MV-4-11 (cell line): ENCODE data around the gene RPLP2.

Source experiments
- DNase-seq: peaks from one replicate; lab custom pipeline; 2025; lab: John Stamatoyannopoulos, UW

Gene RPLP2

DNA sequence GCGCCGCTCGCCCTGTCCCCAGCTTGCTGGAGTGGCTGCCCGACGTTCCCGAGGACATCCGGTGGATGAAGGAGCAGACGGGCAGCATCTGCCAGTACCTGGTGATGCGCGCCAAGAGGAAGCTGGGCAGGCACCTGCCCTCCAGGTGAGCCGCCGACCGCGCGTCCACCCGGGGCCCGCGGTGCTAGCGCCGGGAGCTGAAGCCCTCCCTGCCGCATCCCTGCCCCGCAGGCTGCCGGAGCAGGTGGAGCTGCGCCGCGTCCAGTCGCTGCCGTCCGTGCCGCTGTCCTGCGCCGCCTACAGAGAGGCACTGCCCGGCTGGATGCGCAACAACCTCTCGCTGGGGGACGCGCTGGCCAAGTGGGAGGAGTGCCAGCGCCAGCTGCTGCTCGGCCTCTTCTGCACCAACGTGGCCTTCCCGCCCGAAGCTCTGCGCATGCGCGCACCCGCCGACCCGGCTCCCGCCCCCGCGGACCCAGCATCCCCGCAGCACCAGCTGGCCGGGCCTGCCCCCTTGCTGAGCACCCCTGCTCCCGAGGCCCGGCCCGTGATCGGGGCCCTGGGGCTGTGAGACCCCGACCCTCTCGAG is 14.6 kb downstream of the RPLP2 start:
- DNase-seq = no peak

DNA sequence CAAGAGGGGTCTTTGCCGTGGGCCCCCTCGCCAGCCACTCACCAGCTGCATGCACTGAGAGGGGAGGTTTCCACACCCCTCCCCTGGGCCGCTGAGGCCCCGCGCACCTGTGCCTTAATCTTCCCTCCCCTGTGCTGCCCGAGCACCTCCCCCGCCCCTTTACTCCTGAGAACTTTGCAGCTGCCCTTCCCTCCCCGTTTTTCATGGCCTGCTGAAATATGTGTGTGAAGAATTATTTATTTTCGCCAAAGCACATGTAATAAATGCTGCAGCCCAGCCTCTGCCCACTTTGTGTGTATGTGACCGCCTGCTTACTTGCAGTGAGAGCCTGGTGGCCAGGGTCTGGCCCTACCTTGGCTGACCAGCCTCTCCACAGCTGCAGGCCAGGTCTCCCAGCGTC is 15.2 kb downstream of the RPLP2 start:
- no peak for DNase-seq

DNA sequence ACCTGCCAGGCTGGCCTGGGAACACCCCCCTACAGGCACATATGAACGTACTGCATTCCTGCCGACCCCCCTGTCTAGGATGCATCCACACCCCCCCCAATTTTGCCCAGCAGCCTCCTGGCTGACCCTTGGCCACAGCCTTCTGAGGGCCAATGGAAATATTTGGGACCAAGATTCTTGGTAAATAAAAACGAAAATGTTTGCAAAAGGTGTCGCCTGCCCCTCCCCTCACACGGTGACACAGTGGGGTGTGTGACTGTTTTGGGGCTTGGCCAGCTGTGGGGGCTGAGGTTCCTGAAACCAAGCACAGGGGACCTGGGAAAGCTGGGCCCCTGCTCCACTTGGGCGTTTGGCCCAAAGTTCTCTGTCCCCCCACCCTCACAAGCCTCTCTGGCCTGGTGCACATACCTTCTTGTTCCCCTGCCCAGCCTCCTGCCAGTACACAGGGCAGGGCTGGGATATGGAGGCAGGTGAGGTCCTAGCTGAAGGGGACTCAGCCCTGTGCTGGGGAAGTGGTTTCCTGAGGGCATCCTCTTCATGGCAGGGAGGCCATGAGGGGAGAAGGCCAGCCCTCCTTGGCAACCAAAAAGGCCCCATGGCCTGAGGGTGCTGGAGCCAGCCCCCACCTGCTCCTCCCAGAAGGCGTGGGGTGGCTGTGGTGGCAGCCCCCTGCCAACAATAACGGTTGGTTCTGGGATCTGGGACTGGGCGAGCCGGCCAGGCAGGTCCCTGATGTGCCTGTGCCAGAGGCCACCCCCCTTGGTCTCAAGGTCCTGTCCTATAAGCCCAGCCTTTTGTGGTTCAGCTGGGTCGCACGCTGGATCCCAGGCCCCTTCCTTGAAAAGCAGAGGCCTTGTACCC is 15.8 kb downstream of the RPLP2 start:
- no peak for DNase-seq

DNA sequence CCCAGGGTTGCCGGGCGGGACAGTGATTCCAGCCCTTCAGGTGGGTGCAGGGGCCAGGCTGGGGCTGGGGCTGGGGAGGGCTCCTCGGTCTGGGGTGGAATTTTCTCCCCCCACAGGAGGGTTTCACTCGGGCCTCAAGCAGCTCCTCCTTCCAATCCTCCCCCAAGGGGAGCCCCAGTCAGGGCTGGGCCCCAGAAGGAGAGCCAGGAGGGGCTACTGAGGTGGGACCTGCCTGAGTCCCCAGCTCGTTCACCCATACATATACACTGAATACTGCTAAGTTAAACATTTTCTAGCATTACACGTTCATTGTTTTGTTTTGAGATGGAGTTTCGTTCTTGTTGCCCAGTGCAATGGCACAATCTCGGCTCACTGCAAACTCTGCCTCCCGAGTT is 16.5 kb downstream of the RPLP2 start:
- DNase-seq = no peak

DNA sequence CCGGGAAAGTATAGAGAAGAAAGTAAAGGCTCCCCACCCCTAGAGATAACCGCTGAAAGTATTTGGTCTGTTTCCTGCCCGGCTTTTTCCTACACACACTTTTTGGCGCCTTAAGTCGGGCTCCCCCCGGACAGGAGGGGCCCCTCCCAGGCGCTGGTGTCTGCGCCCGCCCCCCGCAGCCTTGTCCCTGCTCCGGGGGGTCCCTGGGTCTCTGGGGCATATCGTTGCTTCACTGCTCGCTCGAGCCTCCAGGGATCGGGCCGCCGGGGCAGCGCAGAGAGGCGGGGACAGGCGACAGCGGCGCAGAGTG is 17.0 kb downstream of the RPLP2 start:
- DNase-seq = no peak

DNA sequence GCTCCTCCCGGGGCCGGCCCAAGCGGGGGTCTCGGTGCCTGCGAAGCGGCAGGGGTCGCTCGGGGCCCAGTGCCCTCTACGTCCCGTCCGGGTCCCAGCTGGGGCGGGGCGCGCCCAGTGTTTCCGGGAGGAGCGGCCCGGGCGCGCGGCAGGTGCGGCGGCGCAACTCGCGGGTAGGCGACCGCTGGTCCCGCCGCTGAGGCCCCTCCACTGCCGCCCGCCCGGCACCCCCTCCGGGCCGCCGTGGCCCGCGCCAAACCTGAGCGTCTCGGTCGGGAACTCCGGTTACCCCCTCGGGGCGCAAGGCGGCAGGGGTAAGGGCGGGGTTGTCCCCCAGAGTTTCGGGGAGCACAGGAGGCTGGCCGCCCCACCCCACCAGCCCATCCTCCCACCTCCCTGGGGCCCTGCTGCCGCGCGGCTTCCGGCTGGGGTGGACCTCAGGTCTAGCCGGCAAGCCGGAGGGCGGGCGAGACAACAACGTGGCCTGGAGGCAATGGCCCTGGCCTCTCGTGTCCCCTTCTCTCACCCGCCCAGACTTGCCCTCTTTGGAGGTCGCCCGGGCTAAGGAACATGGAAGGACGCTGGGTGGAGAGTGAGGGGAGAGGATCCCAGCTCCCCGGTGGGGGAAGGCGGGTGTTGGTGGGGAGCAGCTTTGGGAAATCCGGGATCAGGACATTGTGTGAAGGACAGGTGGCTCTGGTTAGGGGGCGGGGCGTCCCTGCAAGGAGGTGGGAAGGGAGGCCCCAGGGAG is 17.6 kb downstream of the RPLP2 start:
- no peak for DNase-seq

DNA sequence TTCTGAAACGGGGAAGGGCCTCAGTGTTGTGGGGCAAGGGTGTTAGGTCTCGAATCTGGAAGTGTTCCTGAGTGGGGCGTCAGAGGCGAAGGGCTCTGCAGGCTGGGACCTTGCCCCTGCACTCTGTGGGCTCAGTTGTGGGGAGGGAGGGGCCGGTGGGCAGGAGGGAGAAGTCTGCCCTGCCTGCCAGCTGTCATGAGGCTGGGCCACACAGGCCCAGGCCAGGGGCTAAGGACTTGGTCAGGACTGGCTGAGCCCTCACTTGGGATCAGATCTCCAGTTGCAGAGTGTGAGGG is 18.1 kb downstream of the RPLP2 start, which contains the start of gene CRACR2B:
Gene CRACR2B, plus strand, starts transcription at position 23 of the 296 bp plus-strand sequence. CDS start 689 bp downstream, outside the sequence.
- DNase-seq = no peak

DNA sequence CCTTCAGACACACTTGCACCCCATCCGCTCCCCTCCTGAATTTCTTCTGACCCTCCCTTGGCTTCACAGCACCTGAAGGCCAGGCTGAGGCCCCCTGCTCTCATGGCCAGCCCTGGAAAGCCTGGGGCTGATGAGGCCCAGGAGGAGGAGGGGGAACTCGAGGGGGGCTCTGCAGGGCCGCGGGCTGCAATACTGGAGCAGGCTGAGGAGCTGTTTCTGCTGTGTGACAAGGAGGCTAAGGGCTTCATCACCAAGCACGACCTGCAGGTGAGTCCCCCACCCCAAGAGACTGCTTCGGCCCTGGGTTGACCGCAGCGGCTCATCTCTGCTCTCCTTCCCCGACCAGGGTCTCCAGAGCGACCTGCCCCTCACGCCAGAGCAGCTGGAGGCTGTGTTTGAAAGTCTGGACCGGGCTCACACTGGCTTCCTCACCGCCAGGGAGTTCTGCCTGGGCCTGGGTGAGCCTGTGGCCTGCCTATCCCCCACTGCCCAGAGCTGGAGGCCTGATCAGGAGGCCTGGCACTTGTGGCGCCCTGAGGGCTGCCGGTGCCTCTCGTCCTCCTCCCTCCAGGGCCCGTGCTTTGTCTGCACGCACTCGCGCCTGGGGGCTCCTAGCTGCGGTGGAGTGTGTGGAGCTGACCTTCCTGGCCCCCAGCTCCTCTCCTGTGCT is 18.9 kb downstream of the RPLP2 start:
- DNase-seq = no peak

DNA sequence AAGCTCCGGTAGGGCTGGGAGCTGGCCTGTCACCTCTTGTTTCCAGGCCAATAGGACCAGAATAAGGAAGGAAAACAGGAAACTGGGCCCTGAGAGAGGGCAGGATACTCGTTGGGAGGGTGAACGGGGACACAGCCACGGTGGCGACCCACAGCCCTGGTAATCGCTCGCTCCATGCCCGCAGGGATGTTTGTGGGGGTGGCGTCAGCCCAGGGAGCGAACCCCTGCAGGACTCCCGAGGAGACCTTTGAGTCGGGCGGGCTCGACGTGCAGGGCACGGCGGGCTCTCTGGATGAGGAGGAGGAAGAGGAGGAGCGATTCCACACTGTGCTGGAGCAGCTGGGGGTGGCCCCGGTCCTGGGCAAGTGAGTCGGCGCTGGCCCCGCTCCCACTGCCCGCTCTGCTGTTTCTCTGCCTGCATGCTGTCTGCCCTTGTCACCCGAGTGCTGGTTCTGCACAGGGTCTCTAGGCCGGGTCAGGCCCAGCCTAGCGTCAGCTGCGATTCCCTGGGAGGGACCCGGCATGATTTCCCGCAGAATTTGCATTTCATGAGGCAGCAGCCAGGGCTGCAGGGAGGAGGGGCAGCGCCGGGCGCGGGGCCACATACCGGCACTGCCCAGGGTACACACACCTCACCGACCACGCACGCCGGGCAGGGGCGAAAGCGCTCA is 19.5 kb downstream of the RPLP2 start:
- peak; percentile 17 for DNase-seq

DNA sequence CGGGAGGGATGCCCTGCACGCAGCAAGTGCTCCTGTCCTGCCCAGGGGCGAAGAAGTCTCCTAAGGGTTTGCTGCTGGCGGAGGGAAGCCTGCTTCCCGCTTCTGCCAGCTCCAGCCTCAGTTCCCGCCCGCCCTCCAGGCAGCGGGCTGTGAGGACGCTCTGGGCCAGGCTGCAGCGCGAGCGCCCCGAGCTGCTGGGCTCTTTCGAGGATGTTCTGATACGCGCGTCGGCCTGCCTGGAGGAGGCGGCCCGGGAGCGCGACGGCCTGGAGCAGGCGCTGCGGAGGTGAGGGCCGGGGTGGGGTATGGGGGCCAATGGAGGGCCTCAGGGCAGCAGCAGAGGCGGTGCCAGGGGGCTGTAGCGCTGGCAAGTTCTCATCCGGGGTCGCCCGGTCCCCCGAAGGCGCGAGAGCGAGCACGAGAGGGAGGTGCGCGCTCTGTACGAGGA is 20.1 kb downstream of the RPLP2 start:
- DNase-seq = no peak

DNA sequence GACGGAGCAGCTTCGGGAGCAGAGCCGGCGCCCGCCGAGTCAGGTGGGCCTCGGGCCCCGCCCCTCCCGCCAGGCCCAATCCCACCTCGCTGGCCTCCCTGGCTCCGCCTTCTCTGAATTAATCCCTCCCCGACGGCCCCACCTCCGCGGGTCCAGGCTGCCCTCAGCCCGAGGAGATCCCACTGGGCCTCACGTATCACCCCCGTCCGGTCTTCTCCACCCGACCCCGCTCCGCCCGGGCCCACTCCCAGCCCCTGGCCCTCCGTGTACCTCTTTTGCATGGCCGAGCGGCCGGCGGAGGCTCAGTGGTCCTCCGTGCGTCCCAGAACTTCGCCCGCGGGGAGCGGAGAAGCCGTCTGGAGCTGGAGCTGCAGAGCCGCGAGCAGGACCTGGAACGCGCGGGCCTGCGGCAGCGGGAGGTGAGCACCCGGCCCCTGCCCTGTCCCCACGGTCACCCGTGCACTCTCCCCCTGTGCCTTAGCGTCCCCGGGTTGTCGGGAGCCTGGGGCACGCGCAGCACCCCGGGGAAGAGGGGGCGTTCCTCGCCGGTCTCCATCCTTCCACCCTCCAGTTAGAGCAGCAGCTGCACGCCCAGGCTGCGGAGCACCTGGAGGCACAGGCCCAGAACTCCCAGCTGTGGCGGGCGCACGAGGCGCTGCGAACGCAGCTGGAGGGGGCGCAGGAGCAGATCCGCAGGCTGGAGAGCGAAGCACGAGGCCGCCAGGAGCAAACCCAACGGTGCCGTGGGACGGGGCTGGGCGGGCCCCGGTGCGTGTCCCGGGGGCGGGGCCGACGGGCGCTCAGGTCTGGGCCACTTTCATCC is 20.7 kb downstream of the RPLP2 start:
- DNase-seq = no peak

DNA sequence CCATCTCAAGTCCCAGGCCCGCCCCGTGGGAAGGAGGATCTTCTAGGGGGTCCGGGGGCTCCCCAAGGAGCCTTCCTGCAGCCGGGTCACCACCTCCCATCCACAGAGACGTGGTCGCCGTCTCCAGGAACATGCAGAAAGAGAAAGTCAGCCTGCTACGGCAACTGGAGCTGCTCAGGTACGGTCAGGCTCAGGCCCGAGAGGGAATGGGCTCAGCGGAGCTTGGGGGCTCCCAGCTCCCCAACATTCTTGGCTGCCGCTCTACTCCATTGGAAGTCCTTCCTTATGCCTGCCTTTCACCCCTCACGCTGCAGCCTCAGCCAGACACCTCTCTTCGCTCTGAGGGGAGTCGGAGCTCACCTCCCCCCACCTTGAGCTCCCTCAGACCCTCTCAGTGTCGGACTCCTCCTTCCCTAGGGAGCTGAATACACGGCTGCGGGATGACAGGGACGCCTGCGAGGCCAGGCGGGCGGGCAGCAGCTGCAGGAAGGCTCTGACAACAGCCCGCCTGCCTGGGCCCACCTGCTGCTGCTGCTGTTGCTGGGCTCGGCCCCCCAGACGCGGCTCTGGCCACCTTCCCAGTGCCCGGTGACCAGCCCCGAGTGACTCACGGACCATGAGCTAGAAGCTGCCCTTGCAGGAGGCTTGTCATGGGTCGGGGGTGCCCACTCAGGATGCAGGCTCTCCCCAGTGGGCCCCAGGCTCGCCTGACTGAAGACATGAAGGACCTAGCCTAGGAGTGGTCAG is 21.5 kb downstream of the RPLP2 start:
- DNase-seq = no peak

DNA sequence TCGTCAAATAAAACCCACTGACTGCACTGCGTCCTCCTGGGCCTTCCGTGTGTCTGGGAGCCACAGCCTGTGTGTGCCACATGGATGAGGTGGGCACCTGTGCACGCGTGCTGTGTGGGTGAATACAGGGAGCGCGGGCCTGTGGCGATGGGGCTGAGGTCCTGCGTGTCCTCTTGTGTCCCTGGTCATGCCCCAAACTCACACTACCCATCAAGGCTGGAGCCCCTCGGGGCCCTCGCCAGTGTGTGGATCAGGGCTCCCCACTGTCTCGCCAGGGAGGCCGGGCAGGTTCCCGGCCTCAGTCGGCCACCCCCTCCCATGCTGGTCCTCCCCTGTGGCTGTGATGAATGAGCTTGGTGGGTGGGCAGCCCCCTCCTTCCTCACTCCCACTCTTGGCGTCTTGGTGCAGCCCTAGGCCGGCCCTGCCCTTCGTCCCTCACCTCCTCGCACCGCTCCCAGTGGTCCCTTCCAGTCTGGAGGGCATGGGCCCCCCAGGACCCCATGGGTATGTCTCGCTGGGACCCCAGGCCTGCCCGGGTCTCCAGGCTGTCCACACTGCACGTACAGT is 22.3 kb downstream of the RPLP2 start:
- no peak for DNase-seq

DNA sequence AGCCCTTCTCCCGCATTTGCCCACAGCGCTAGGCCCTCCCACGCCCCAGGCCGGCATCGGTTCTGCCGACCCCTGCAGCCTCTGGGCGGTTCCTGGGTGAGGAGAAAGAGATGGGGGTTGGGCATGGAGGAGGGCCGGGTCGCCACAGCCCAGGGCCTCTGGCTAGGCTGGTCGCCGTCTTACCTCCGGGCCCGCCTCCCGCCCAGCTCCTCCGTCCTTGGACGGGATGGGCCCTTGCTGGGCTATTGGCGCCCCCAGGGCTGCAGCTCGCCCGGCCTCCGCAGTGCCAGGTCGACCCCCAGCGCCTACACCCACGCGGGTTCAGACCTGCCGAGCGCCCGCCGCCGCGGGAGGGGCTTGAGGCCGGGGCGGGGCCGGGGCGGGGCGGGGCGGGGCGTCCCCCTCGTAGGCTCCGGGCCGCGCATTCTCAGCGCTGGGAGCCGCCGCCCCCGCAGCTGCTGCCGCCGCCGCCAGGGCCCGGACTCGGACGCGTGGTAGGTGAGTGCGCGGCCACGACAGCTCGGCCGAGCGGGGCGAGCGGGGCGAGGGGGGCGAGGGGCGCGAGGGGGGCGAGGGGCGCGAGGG is 22.9 kb downstream of the RPLP2 start, which contains the start of gene CD151:
Gene CD151, plus strand, starts transcription at position 424 of the 585 bp plus-strand sequence. CDS start 3,118 bp downstream, outside the sequence.
- DNase-seq = peak; percentile 25

DNA sequence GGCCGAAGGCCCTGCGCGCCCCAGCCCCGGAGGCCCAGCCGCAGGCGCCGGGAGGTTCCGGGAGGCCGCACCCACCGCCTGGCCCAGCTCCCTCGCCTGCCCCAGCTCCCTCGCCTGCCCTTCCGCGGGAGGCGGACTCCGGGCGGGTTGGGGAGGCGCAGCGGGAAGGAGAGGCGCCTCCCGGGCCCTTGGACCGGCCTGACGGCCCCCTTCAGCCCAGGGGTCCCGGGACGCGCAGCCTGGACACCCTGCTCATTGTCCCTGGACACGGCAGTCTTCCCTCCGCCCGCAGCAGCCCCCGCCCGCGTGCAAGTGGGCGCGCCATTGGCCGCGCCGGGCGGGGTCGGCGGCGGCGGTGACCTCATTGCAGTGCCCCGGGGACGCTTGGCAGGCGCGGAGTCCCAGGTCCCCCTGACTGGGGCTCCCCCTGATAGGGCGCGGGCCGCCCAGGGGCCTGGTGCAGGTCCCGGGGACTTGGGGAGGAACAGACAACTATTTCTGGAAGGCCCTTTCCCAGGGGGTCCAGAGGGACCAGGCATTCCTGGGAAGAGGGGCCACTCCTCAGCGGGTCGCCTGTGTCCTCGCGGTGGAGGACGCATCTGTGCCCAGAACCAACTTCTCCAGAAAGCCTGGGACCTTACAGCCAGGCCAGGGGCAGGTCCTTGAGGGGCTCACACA is 23.5 kb downstream of the RPLP2 start:
- no peak for DNase-seq

DNA sequence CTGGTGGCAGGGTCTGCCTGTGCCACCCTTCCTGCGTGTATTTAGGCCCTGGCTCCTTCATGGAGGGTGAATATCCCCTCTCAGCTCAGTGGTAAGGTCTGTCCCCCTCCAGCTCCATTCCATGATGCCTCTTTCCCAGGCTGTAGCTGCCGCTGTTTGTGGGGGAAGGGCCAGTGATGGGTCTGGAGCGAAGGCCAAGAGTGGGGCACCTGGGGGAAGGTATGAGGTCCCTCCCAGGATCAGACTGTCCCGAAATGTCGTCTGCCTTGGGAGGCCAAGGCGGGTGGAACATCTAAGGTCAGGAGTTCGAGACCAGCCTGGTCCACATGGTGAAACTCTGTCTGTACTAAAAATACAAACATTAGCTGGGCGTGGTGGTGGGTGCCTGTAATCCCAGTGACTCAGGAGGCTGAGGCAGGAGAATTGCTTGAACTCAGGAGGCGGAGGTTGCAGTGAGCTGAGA is 24.1 kb downstream of the RPLP2 start:
- peak; percentile 7 for DNase-seq

DNA sequence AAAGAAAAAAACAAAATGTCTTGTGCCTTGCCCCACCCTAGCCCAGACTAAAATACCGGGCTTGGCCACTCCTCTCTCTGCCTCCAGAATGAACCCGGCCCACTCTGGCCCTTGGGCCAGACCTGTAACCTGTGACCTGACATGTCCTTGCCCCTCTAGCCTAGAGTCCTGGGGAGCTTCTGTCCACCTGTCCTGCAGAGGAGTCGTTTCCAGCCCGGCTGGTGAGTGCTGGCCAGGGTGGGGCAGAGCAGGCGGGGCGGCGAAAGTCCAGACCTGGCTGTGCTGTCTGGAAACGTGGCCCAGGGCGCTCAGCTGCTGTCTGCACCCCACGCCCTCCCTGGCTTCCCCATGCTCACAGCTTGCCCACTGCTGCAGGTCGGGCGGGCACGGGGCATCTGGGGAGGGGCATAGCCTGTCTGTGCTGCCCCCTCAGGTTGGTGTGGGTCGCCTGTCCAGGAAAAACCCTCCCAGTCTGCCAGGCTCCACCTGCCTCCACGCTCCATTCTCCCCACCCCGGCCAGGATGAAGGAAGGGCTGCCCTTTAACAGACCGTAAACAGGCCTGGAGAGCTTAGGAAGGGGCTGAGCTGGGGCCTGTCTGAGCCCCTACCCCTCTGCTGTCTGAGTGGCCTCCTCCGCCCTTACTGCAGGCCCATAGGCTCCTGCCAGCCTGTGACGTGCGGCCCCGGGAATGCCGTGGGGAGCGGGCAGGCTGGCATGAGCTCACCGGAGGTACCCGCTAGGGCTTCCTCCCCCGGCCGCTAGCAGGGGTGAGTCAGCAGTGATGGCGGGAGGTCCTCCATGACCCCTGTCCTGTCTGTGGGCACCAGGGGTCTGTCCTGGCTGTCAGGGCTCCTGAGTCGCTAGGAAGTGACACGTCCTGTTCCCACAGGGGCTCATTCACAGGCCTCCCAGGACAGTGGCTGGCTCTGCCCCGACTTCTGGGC is 24.9 kb downstream of the RPLP2 start:
- DNase-seq = peak; percentile 31

DNA sequence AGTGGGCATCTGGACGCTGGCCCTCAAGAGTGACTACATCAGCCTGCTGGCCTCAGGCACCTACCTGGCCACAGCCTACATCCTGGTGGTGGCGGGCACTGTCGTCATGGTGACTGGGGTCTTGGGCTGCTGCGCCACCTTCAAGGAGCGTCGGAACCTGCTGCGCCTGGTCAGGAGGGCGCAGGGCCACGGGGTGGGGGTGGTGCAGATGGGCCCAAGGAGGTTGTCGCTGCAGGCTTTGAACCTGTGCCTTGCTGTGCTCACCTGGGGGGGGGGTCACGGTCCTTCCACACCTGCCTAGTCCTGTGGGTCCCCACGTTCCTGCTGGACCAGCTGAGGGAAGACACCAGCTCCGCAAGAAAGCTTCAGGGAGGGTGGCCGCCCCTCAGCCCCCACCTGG is 26.5 kb downstream of the RPLP2 start:
- DNase-seq = no peak
